Stimulated activated naive CD8-positive, alpha-beta T cell treated with anti-CD3 and anti-CD28 coated beads, Interleukin-15, amount 100 ng/mL, for 72 hours (primary cell): ENCODE data around the gene HELB.

Source experiments
- ATAC-seq: fragments of 150-1000 bp; cut with Tn5 transposase; 2 replicates; pipeline ENCODE4 v1.10.0; 2021; ENCODE audit warnings: mild to moderate bottlenecking, moderate library complexity
- DNase-seq, 2 donors: peaks; one replicate each; pipeline ENCODE4 v3.0.0; 2021 to 2022
- H3K27ac Mint-ChIP-seq, 2 donors: one replicate each; pipeline ENCODE4 v1.8.0; 2022; ENCODE audit warnings: mild to moderate bottlenecking in 2 of 2, mixed read lengths in 2 of 2, moderate library complexity in 2 of 2
- H3K27me3 Mint-ChIP-seq: one replicate; pipeline ENCODE4 v1.8.0; 2022; ENCODE audit warnings: mixed read lengths
- H3K4me1 Mint-ChIP-seq: one replicate; pipeline ENCODE4 v1.8.0; 2022; ENCODE audit warnings: mild to moderate bottlenecking, mixed read lengths
- H3K4me3 Mint-ChIP-seq, 2 donors: one replicate each; pipeline ENCODE4 v1.8.0; 2022; ENCODE audit warnings: mild to moderate bottlenecking in 2 of 2, mixed read lengths in 2 of 2, moderate library complexity in 1 of 2
- H3K9me3 Mint-ChIP-seq, 2 donors: one replicate each; pipeline ENCODE4 v1.8.0; 2022; ENCODE audit warnings: mixed read lengths in 2 of 2

The HELB gene

GRCh38 chr12:66301944-66302826, at the start of gene HELB:
Gene HELB (plus strand): TSS chr12:66302493. CDS start chr12:66302604, 111 bp downstream.
- H3K4me1 Mint-ChIP-seq: peaks cover 55% of the 10 kb centered on the region

GRCh38 chr12:66252771-66253170, 49.5 kb upstream of the HELB start:
- H3K4me1 Mint-ChIP-seq: no peaks in the 10 kb centered on the region
- H3K27ac Mint-ChIP-seq: no peak overlapping the region
- ATAC-seq (no peak), DNase-seq (no peak)
- no peak overlapping the region for H3K4me3 Mint-ChIP-seq
- H3K9me3 Mint-ChIP-seq: no peaks in the 10 kb centered on the region
- H3K27me3 Mint-ChIP-seq: peaks cover 6% of the 10 kb centered on the region

More at GRCh38 chr12:66301944-66302826, at the start of gene HELB:
- Mint-ChIP-seq H3K27me3 (no peaks in the 10 kb centered on the region), H3K4me3 (peak within 1 kb of the TSS; percentile 93 to 99), H3K27ac (peak within 1 kb of the TSS; percentile 98 to 99), H3K9me3 (no peaks in the 10 kb centered on the region)
- DNase-seq (peak; percentile 87 to 93), ATAC-seq (peak; percentile 89)

GRCh38 chr12:66255737-66256136, 46.6 kb upstream of the HELB start:
- no peak overlapping the region for H3K27ac Mint-ChIP-seq
- H3K9me3 Mint-ChIP-seq: no peaks in the 10 kb centered on the region
- H3K4me3 Mint-ChIP-seq: no peak overlapping the region
- DNase-seq: no peak
- no peaks in the 10 kb centered on the region for H3K4me1 Mint-ChIP-seq
- peaks cover 6% of the 10 kb centered on the region for H3K27me3 Mint-ChIP-seq
- ATAC-seq: no peak

- no peak overlapping the region for H3K27ac Mint-ChIP-seq
Measured at GRCh38 chr12:66258011-66258410, 44.3 kb upstream of the HELB start.

GRCh38 chr12:66262737-66263136, 39.6 kb upstream of the HELB start:
- no peak for DNase-seq
- no peak overlapping the region for H3K4me3 Mint-ChIP-seq
- no peak for ATAC-seq
- no peaks in the 10 kb centered on the region for H3K27me3 Mint-ChIP-seq
- H3K4me1 Mint-ChIP-seq: no peaks in the 10 kb centered on the region
- H3K27ac Mint-ChIP-seq: no peak overlapping the region
- no peaks in the 10 kb centered on the region for H3K9me3 Mint-ChIP-seq

More at GRCh38 chr12:66258011-66258410, 44.3 kb upstream of the HELB start:
- Mint-ChIP-seq H3K27me3 (no peaks in the 10 kb centered on the region), H3K4me3 (no peak overlapping the region), H3K4me1 (no peaks in the 10 kb centered on the region), H3K9me3 (no peaks in the 10 kb centered on the region)
- DNase-seq: no peak
- ATAC-seq: no peak

GRCh38 chr12:66268562-66268961, 33.7 kb upstream of the HELB start:
- DNase-seq (no peak), ATAC-seq (no peak)
- no peak overlapping the region for H3K27ac Mint-ChIP-seq

GRCh38 chr12:66269142-66269541, 33.2 kb upstream of the HELB start:
- H3K4me1 Mint-ChIP-seq: no peaks in the 10 kb centered on the region
- no peak overlapping the region for H3K4me3 Mint-ChIP-seq
- H3K27me3 Mint-ChIP-seq: no peaks in the 10 kb centered on the region
- no peaks in the 10 kb centered on the region for H3K9me3 Mint-ChIP-seq
- DNase-seq: no peak
- H3K27ac Mint-ChIP-seq: no peak overlapping the region
- ATAC-seq: no peak

More at GRCh38 chr12:66268562-66268961, 33.7 kb upstream of the HELB start:
- H3K4me3 Mint-ChIP-seq: no peak overlapping the region
- H3K9me3 Mint-ChIP-seq: no peaks in the 10 kb centered on the region
- no peaks in the 10 kb centered on the region for H3K27me3 Mint-ChIP-seq
- H3K4me1 Mint-ChIP-seq: no peaks in the 10 kb centered on the region

- ATAC-seq: peak; percentile 58
- Mint-ChIP-seq H3K27me3 (no peaks in the 10 kb centered on the region), H3K4me3 (no peak overlapping the region), H3K27ac (peak overlapping the region in 1 of 2 donors; percentile 84), H3K9me3 (no peaks in the 10 kb centered on the region), H3K4me1 (no peaks in the 10 kb centered on the region)
- DNase-seq: peak in 1 of 2 donors; percentile 15
Measured at GRCh38 chr12:66269757-66270383, 32.4 kb upstream of the HELB start.

- Mint-ChIP-seq H3K4me1 (no peaks in the 10 kb centered on the region), H3K27ac (no peak overlapping the region), H3K4me3 (no peak overlapping the region), H3K9me3 (no peaks in the 10 kb centered on the region), H3K27me3 (no peaks in the 10 kb centered on the region)
- DNase-seq (no peak), ATAC-seq (no peak)
Measured at GRCh38 chr12:66270613-66271012, 31.7 kb upstream of the HELB start.

- Mint-ChIP-seq H3K4me3 (no peak overlapping the region), H3K27me3 (no peaks in the 10 kb centered on the region), H3K9me3 (no peaks in the 10 kb centered on the region), H3K27ac (no peak overlapping the region), H3K4me1 (no peaks in the 10 kb centered on the region)
- DNase-seq: no peak
- ATAC-seq: no peak
Measured at GRCh38 chr12:66272650-66273049, 29.6 kb upstream of the HELB start.

- H3K27ac Mint-ChIP-seq: no peak overlapping the region
- ATAC-seq: no peak
- H3K9me3 Mint-ChIP-seq: no peaks in the 10 kb centered on the region
- no peak for DNase-seq
- no peaks in the 10 kb centered on the region for H3K27me3 Mint-ChIP-seq
- no peak overlapping the region for H3K4me3 Mint-ChIP-seq
- H3K4me1 Mint-ChIP-seq: no peaks in the 10 kb centered on the region
Measured at GRCh38 chr12:66273147-66273546, 29.1 kb upstream of the HELB start.

- H3K9me3 Mint-ChIP-seq: no peaks in the 10 kb centered on the region
- peaks cover 3% of the 10 kb centered on the region for H3K4me1 Mint-ChIP-seq
- H3K27me3 Mint-ChIP-seq: no peaks in the 10 kb centered on the region
- ATAC-seq (no peak), DNase-seq (no peak)
- no peak overlapping the region for H3K27ac Mint-ChIP-seq
- no peak overlapping the region for H3K4me3 Mint-ChIP-seq
Measured at GRCh38 chr12:66275040-66275439, 27.3 kb upstream of the HELB start.

- H3K4me1 Mint-ChIP-seq: peaks cover 7% of the 10 kb centered on the region
- H3K4me3 Mint-ChIP-seq: no peak overlapping the region
- no peak overlapping the region for H3K27ac Mint-ChIP-seq
- no peaks in the 10 kb centered on the region for H3K27me3 Mint-ChIP-seq
- peak in 1 of 2 donors; percentile 28 for DNase-seq
- H3K9me3 Mint-ChIP-seq: peaks cover 11 to 12% of the 10 kb centered on the region in 2 donors
- peak; percentile 67 for ATAC-seq
Measured at GRCh38 chr12:66279123-66279712, 23.1 kb upstream of the HELB start.

GRCh38 chr12:66280561-66280960, 21.7 kb upstream of the HELB start:
- ATAC-seq (no peak), DNase-seq (no peak)
- Mint-ChIP-seq H3K4me1 (peaks cover 7% of the 10 kb centered on the region), H3K27ac (no peak overlapping the region), H3K27me3 (no peaks in the 10 kb centered on the region), H3K4me3 (no peak overlapping the region), H3K9me3 (peaks cover 11 to 12% of the 10 kb centered on the region in 2 donors)

- ATAC-seq (no peak), DNase-seq (no peak)
- Mint-ChIP-seq H3K27ac (no peak overlapping the region), H3K27me3 (no peaks in the 10 kb centered on the region), H3K4me3 (no peak overlapping the region), H3K9me3 (peaks cover 12 to 14% of the 10 kb centered on the region in 2 donors), H3K4me1 (peaks cover 21% of the 10 kb centered on the region)
Measured at GRCh38 chr12:66282244-66282643, 20.0 kb upstream of the HELB start.

GRCh38 chr12:66287275-66287674, 15.0 kb upstream of the HELB start:
- Mint-ChIP-seq H3K4me1 (peaks cover 52% of the 10 kb centered on the region), H3K27ac (peak overlapping the region in 1 of 2 donors; percentile 1), H3K4me3 (no peak overlapping the region), H3K9me3 (peaks cover 0 to 5% of the 10 kb centered on the region in 2 donors), H3K27me3 (no peaks in the 10 kb centered on the region)
- no peak for DNase-seq
- ATAC-seq: no peak
